ENCODE measurements around the gene UNC13D. TPM values are rescaled to one million over a fixed set of nuclear protein-coding genes. Genes with fewer than 3 reads are reported as not detected.
A peak's percentile ranks its signal among the peaks of the same experiment; 100 is the strongest.

The UNC13D gene
- total and polyA plus RNA-seq, 2 of the 4 experiments (the other 2 are of a cell fraction): under 0.01 to 0.31 TPM

DNA sequence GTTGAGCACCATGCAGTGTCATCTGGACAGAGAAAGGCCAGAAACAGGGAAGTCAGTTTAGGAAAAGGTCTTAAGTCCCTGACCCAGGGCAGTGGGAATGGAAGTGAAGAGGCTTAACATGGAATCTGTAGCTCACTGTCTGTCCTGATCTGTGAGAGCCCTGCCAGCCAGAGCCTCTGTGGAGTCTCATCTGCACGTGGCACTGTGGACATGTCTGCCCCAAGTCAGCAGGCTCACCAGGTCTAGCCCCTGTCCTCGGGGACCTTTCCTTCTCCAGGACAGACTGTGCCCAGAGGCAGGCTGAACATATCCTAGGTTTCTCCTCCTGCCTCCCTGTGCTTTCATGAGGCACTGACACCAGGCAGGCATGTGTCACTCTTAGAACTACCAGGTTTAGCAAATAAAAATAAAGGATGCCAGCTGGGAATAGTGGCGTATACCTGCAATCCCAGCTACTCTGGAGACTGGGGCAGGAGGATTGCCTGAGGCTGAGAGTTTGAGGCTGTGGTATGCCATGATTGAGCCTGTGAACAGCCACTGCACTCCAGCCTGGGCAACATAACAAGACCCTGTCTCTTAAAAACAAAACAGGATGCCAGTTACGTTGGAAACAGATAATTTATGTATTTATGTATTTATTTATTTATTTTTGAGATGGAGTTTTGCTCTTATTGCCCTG is 37.2 kb downstream of the UNC13D start:
- H3K4me3 ChIP-seq (ENCODE audit: insufficient read depth, low read depth, low read length): no peak overlapping the region
- H4K20me1 ChIP-seq (ENCODE audit: insufficient read depth, low read length): peaks cover 17% of the 10 kb centered on the region
- BruUV-seq (replicated peaks): no TSS peak
- TF ChIP-seq BHLHE40 (IDR thresholded peaks at IDR 0.05; ENCODE audit: low read depth, low read length) (no peak), MAFK (IDR thresholded peaks at IDR 0.05; ENCODE audit: low read depth, low read length) (no peak), CEBPB (IDR thresholded peaks at IDR 0.05; ENCODE audit: low read depth, low read length) (no peak), USF2 (IDR thresholded peaks at IDR 0.05; ENCODE audit: low read depth, low read length) (no peak), NFE2L2 (IDR thresholded peaks at IDR 0.05; ENCODE audit: low read depth, low read length) (no peak), RCOR1 (IDR thresholded peaks at IDR 0.05; ENCODE audit: insufficient replicate concordance, low read length) (no peak), RAD21 (IDR thresholded peaks at IDR 0.05; ENCODE audit: low read length) (no peak), RFX5 (IDR thresholded peaks at IDR 0.05; ENCODE audit: low read depth, low read length) (no peak), SMC3 (IDR thresholded peaks at IDR 0.05; ENCODE audit: low read depth, low read length) (no peak)
- H3K27me3 ChIP-seq (ENCODE audit: control insufficient read depth, insufficient read depth, low read length): no peaks in the 10 kb centered on the region
- DNase-seq (no peak), ATAC-seq (ENCODE audit: low read depth) (no peak)
- in situ Hi-C loops (cut with MboI; ENCODE audit: low sequenced_read_pairs): no loop called here
- H3K14ac ChIP-seq (replicated peaks; ENCODE audit: low read depth, low read length): no peak overlapping the region
- WGBS, 2 experiments (ENCODE audit: extremely low coverage in 2 of 2, insufficient read length in 1 of 2): 100% methylated on average over 2 of the region's 4 CpGs; no CpG with 5 or more reads in 1 of the 2 experiments
- H3K36me3 ChIP-seq (ENCODE audit: control insufficient read depth, insufficient read depth, low read length): peaks cover 14% of the 10 kb centered on the region
- H4K91ac ChIP-seq (ENCODE audit: insufficient read depth, low read depth, low read length): no peak overlapping the region
- H4K5ac ChIP-seq (ENCODE audit: low read depth, low read length): no peak overlapping the region
- no peak overlapping the region for H3K4ac ChIP-seq (ENCODE audit: low read depth, low read length)
- H3K9ac ChIP-seq (ENCODE audit: low read depth, low read length): no peak overlapping the region
- no peak overlapping the region for H2BK5ac ChIP-seq (ENCODE audit: low read depth, low read length, poor library complexity, severe bottlenecking)
- H3K27ac ChIP-seq (ENCODE audit: insufficient read depth, low read length): no peak overlapping the region
- peak overlapping the region; percentile 58 for H2AFZ ChIP-seq (replicated peaks; ENCODE audit: low read length, poor library complexity)
- H3K9me3 ChIP-seq (ENCODE audit: control insufficient read depth, insufficient read depth, low read length): no peaks in the 10 kb centered on the region
- H2BK20ac ChIP-seq (ENCODE audit: low read depth, low read length): no peak overlapping the region
- no peak overlapping the region for H3K56ac ChIP-seq (ENCODE audit: extremely low read depth, insufficient read depth, low read length)
- H3K23ac ChIP-seq (ENCODE audit: low read depth, low read length): peak overlapping the region; percentile 33; the same call in 1 of the 2 replicates
- no peak overlapping the region for H3K4me2 ChIP-seq (ENCODE audit: low read depth, low read length)
- dilution Hi-C loops (cut with HindIII; ENCODE audit: low sequenced_read_pairs, unreplicated experiment): no loop called here
- peak overlapping the region; percentile 3 for H2AK9ac ChIP-seq (replicated peaks; ENCODE audit: low read depth, low read length, poor library complexity)
- H3K9me1 ChIP-seq (ENCODE audit: insufficient read depth, low read length): peaks cover 4% of the 10 kb centered on the region; the same call in 1 of the 2 replicates
- POLR2A ChIA-PET (ENCODE audit: unreplicated experiment): no interaction called here
- H3K18ac ChIP-seq (ENCODE audit: low read depth, low read length): no peak overlapping the region
- intact Hi-C loops (cut with micrococcal nuclease): no loop called here
- CTCF ChIA-PET: no interaction called here
- H2BK15ac ChIP-seq (ENCODE audit: low read depth, low read length): no peak overlapping the region
- no peaks in the 10 kb centered on the region; the same call in 1 of the 2 replicates for H3K4me1 ChIP-seq (ENCODE audit: control insufficient read depth, insufficient read depth, low read length)
- peaks cover 14 to 45% of the 10 kb centered on the region in 2 experiments for H3K79me1 ChIP-seq (ENCODE audit: low read depth in 1 of 2, low read length in 2 of 2)
- H2AK5ac ChIP-seq (ENCODE audit: low read depth, low read length): no peak overlapping the region
- H2BK120ac ChIP-seq (ENCODE audit: low read depth, low read length): no peak overlapping the region
- no peak overlapping the region for H4K8ac ChIP-seq (ENCODE audit: low read depth in 2 of 2, low read length in 2 of 2)

All from IMR-90 (cell line).